ENCODE data around the gene ATP9B.
A peak's percentile ranks its signal among the peaks of the same experiment; 100 is the strongest.

The ATP9B gene

DNA sequence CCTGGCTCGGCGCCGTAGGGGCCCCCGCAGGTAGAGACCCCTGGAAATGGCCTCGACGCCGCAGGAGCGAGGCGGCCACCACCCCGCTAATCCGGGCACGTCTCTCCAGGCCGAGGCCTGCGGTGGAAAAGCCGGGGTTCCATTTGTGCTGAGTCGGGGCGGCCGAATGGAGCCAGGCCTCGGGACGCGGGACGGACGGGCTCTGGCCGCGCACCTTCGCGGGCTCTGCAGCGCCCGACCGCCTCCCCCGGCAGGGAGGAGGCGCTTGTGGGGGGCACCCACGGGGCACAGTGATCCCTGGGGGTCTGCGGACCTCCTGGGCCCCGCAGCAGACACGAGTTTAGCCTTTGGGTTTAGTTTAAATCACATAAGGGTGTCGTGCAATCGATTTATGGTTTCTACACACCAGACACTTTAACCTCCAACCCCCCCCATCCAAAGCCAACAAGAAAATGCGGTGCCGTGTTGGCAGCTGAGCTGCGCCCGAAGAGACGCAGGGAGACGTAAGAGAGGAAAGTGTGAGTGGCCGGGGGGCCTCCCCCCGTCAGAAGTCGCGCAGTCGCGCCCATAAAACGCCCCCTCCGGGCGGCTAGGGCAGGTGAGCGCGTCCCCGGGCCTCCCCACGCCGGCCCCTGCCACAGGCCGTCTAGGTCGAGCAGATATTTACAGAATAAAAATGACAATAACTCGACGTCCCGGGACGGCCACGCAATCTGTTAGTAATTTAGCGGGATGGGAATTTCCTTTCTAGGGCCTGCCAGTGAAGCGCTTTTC, 325.5 kb downstream of the ATP9B start (continued):
- TF ChIP-seq, protein P1, sequence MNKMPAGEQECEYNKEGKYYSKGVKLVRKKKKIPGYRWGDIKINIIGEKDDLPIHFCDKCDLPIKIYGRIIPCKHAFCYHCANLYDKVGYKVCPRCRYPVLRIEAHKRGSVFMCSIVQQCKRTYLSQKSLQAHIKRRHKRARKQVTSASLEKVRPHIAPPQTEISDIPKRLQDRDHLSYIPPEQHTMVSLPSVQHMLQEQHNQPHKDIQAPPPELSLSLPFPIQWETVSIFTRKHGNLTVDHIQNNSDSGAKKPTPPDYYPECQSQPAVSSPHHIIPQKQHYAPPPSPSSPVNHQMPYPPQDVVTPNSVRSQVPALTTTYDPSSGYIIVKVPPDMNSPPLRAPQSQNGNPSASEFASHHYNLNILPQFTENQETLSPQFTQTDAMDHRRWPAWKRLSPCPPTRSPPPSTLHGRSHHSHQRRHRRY (tag by site-specific recombination; IDR thresholded peaks at IDR 0.05), result no peak
- TF ChIP-seq ZFHX2 (tag by site-specific recombination; conservative IDR thresholded peaks at IDR 0.05) (peak; percentile 13; the same call in 1 of the 2 replicates), ZNF311 (tag by site-specific recombination; IDR thresholded peaks at IDR 0.05; ENCODE audit: borderline replicate concordance) (no peak), ZNF157 (tag by site-specific recombination; IDR thresholded peaks at IDR 0.05) (no peak), ZEB2 (tag by site-specific recombination; IDR thresholded peaks at IDR 0.05) (0 out of 2 replicates have a peak, but pooled peaks have one; percentile 51), ZNF660 (tag by site-specific recombination; IDR thresholded peaks at IDR 0.05) (no peak), ZNF121 (tag by site-specific recombination; IDR thresholded peaks at IDR 0.05) (no peak), ZNF354C (tag by site-specific recombination; IDR thresholded peaks at IDR 0.05; ENCODE audit: borderline replicate concordance, low read depth) (no peak), KLF9 (tag by site-specific recombination; IDR thresholded peaks at IDR 0.05; ENCODE audit: low read depth) (0 out of 2 replicates have a peak, but pooled peaks have one; percentile 26), ZNF561 (tag by site-specific recombination; IDR thresholded peaks at IDR 0.05; ENCODE audit: borderline replicate concordance) (no peak), ZNF10 (tag by site-specific recombination; IDR thresholded peaks at IDR 0.05) (no peak), ZNF335 (tag by site-specific recombination; conservative IDR thresholded peaks at IDR 0.05) (peak; percentile 68), ZNF366 (tag by site-specific recombination; conservative IDR thresholded peaks at IDR 0.05) (0 out of 2 replicates have a peak, but pooled peaks have one; percentile 24), ZNF138 (tag by site-specific recombination; IDR thresholded peaks at IDR 0.05; ENCODE audit: borderline replicate concordance) (no peak), SCRT1 (tag by site-specific recombination; IDR thresholded peaks at IDR 0.05; ENCODE audit: borderline replicate concordance) (no peak), GLIS2 (tag by site-specific recombination; IDR thresholded peaks at IDR 0.05) (peak; percentile 94), ZNF391 (tag by site-specific recombination; IDR thresholded peaks at IDR 0.05; ENCODE audit: borderline replicate concordance, low read depth) (no peak), OSR2 (tag by site-specific recombination; IDR thresholded peaks at IDR 0.05) (no peak), ZBTB17 (tag by site-specific recombination; IDR thresholded peaks at IDR 0.05) (no peak; the same call in 1 of the 2 replicates), ZNF600 (tag by site-specific recombination; IDR thresholded peaks at IDR 0.05) (0 out of 2 replicates have a peak, but pooled peaks have one; percentile 17)
- TF ChIP-seq, protein P2, sequence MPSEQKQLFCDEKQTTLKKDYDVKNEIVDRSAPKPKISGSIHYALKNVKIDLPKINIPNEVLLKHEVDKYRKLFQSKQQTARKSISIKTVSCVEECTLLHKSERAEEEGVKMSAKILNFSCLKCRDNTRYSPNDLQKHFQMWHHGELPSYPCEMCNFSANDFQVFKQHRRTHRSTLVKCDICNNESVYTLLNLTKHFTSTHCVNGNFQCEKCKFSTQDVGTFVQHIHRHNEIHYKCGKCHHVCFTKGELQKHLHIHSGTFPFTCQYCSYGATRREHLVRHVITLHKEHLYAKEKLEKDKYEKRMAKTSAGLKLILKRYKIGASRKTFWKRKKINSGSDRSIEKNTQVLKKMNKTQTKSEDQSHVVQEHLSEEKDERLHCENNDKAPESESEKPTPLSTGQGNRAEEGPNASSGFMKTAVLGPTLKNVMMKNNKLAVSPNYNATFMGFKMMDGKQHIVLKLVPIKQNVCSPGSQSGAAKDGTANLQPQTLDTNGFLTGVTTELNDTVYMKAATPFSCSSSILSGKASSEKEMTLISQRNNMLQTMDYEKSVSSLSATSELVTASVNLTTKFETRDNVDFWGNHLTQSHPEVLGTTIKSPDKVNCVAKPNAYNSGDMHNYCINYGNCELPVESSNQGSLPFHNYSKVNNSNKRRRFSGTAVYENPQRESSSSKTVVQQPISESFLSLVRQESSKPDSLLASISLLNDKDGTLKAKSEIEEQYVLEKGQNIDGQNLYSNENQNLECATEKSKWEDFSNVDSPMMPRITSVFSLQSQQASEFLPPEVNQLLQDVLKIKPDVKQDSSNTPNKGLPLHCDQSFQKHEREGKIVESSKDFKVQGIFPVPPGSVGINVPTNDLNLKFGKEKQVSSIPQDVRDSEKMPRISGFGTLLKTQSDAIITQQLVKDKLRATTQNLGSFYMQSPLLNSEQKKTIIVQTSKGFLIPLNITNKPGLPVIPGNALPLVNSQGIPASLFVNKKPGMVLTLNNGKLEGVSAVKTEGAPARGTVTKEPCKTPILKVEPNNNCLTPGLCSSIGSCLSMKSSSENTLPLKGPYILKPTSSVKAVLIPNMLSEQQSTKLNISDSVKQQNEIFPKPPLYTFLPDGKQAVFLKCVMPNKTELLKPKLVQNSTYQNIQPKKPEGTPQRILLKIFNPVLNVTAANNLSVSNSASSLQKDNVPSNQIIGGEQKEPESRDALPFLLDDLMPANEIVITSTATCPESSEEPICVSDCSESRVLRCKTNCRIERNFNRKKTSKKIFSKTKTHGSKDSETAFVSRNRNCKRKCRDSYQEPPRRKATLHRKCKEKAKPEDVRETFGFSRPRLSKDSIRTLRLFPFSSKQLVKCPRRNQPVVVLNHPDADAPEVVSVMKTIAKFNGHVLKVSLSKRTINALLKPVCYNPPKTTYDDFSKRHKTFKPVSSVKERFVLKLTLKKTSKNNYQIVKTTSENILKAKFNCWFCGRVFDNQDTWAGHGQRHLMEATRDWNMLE (tag by site-specific recombination; conservative IDR thresholded peaks at IDR 0.05; ENCODE audit: low read depth), result no peak
- TF ChIP-seq, protein P3, sequence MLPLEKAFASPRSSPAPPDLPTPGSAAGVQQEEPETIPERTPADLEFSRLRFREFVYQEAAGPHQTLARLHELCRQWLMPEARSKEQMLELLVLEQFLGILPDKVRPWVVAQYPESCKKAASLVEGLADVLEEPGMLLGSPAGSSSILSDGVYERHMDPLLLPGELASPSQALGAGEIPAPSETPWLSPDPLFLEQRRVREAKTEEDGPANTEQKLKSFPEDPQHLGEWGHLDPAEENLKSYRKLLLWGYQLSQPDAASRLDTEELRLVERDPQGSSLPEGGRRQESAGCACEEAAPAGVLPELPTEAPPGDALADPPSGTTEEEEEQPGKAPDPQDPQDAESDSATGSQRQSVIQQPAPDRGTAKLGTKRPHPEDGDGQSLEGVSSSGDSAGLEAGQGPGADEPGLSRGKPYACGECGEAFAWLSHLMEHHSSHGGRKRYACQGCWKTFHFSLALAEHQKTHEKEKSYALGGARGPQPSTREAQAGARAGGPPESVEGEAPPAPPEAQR (tag by site-specific recombination; IDR thresholded peaks at IDR 0.05), result no peak
- TF ChIP-seq, protein P4, sequence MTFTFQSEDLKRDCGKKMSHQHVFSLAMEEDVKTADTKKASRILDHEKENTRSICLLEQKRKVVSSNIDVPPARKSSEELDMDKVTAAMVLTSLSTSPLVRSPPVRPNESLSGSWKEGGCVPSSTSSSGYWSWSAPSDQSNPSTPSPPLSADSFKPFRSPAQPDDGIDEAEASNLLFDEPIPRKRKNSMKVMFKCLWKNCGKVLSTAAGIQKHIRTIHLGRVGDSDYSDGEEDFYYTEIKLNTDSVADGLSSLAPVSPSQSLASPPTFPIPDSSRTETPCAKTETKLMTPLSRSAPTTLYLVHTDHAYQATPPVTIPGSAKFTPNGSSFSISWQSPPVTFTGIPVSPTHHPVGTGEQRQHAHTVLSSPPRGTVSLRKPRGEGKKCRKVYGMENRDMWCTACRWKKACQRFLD (tag by site-specific recombination; IDR thresholded peaks at IDR 0.05), result no peak
- TF ChIP-seq, protein P5, sequence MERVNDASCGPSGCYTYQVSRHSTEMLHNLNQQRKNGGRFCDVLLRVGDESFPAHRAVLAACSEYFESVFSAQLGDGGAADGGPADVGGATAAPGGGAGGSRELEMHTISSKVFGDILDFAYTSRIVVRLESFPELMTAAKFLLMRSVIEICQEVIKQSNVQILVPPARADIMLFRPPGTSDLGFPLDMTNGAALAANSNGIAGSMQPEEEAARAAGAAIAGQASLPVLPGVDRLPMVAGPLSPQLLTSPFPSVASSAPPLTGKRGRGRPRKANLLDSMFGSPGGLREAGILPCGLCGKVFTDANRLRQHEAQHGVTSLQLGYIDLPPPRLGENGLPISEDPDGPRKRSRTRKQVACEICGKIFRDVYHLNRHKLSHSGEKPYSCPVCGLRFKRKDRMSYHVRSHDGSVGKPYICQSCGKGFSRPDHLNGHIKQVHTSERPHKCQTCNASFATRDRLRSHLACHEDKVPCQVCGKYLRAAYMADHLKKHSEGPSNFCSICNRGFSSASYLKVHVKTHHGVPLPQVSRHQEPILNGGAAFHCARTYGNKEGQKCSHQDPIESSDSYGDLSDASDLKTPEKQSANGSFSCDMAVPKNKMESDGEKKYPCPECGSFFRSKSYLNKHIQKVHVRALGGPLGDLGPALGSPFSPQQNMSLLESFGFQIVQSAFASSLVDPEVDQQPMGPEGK (tag by site-specific recombination; IDR thresholded peaks at IDR 0.05), result peak; percentile 88
- TF ChIP-seq, protein P6, sequence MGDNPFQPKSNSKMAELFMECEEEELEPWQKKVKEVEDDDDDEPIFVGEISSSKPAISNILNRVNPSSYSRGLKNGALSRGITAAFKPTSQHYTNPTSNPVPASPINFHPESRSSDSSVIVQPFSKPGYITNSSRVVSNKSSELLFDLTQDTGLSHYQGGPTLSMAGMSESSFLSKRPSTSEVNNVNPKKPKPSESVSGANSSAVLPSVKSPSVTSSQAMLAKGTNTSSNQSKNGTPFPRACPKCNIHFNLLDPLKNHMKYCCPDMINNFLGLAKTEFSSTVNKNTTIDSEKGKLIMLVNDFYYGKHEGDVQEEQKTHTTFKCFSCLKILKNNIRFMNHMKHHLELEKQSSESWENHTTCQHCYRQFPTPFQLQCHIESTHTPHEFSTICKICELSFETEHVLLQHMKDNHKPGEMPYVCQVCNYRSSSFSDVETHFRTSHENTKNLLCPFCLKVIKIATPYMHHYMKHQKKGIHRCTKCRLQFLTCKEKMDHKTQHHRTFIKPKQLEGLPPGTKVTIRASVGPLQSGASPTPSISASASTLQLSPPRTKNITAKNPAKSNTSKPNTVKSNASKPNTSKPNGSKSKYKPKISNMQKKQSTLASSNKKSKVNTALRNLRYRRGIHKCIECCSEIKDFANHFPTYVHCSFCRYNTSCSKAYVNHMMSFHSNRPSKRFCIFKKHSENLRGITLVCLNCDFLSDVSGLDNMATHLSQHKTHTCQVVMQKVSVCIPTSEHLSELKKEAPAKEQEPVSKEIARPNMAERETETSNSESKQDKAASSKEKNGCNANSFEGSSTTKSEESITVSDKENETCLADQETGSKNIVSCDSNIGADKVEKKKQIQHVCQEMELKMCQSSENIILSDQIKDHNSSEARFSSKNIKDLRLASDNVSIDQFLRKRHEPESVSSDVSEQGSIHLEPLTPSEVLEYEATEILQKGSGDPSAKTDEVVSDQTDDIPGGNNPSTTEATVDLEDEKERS (tag by site-specific recombination; IDR thresholded peaks at IDR 0.05), result no peak

Measured in HEK293 (cell line).